LNCaP clone FGC (cell line): ENCODE results near the gene SBK2.
"Not testable (repeated sequence)": the region's sequence is repeated elsewhere in the genome, so short reads cannot be mapped to it uniquely, and the experiment has no call there.

Experiments
- DNase-seq: peaks from one replicate; pipeline ENCODE4 v3.0.0-alpha.2; 2011; ENCODE audit warnings: low read depth
- H3K4me3 ChIP-seq: 2 replicates; pipeline ENCODE4 v1.5.1; 2011; ENCODE audit warnings: mild to moderate bottlenecking, low read depth, low read length, control low read depth
- CTCF ChIP-seq: IDR thresholded peaks from 2 replicates; pipeline ENCODE4 v1.5.1; 2012; ENCODE audit warnings: mild to moderate bottlenecking; ENCODE audit not compliant: control insufficient read depth, insufficient read depth; ENCODE audit errors: extremely low read depth

SBK2 gene

DNA sequence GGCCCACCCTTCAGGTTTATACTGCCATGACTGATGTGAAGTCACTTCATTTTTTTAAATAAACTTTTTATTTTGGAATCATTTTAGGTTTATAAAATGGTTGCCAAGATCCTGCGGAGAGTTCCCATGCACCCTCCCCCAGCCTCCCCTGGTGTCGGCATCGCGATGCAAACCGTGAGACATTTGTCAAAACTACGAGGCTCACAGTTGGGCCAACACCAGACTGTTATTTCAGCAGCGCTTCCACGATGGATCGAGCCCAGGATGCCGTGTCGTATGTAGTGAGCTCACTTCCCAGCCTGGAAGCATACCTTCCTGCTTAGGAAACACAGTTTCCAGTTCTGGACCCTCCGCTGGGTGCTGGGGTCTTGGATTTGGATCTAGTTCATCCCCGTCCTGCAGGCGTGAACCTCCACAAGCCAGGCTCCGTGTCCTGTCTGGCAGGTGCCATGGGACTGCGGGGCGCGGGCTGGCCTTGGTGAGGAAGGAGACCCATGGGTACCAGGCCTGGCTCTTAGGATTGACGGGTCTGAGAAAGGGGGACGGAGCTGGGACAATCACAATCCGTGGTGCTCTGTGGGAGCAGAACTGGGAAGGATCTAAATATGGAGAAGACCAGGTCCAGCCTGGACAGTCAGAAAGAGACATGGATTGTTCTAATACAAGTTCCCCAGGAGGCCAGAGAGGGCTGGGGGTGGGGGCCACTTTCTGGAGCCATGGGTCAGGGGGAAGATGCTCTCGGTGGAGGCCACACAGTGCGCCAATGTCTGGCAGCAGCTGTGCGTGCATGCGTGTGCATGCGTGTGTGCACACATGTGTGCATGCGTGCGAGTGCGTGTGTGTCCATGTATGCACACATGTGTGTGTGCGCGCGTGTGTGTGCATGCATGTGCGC lies 2.4 kb upstream of the SBK2 start:
- no peak for DNase-seq
- H3K4me3 ChIP-seq = no peak overlapping the region
- TF ChIP-seq CTCF = no peak

DNA sequence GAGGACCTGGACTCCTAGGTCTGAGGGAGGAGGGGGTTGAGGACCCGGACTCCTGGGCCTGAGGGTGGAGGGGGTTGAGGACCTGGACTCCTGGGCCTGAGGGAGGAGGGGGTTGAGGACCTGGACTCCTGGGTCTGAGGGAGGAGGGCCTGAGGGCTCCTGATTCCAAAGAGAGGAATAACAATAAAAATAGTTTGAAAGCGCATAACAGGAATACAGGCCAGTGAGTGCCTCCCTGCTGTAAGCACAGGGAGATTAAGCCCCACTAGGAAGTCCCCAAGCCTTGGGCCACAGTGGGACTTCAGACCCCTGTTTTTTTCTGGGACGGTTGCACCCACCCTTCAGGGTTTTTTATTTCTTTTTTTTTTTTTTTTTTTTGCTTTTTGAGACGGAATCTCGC lies 1.2 kb upstream of the SBK2 start:
- no peak for TF ChIP-seq CTCF
- DNase-seq = no peak
- no peak overlapping the region for H3K4me3 ChIP-seq

DNA sequence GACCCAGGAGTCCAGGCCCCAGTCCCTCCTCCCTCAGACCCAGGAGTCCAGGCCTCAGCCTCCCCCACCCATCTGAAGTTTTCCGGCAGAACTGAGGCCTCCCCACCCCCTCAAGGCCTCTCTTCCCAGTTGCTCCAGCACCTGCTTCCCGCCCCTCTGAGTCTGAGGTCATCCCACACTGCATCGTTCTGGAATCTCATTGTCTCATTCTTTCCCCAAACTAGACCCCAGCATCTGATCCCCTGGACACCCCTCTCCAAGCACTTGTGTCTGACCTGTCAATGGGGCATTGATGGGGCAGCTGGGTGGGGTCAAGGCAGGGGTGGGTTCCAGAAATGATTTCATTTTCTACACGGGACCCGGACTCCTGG lies 793 bp upstream of the SBK2 start:
- H3K4me3 ChIP-seq = no peak overlapping the region
- no peak for TF ChIP-seq CTCF
- no peak for DNase-seq

DNA sequence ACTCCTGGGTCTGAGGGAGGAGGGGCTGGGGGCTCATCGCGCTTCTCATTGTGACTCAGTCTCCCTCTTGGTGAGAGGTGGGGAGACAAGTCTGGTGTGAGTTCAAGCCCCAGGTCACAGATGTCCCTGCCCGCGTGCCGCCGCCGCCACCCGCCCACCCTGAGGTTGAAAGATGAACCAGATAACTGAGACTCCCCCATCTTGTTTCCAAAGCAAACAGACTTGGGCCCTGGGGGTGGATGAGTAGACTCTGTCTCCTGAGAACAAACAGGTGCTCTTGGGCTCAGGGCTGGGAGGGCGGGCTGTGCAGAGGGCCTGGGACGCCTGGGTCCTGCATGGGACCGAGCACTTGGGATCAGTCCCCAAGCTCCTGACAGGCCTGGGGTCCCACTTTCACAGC lies 567 bp downstream of the SBK2 start:
- no peak for DNase-seq
- TF ChIP-seq CTCF = no peak
- H3K4me3 ChIP-seq = no peak overlapping the region

- no peak for TF ChIP-seq CTCF
- H3K4me3 ChIP-seq = no peak overlapping the region
- no peak for DNase-seq
These were observed 975 bp downstream of the SBK2 start for GRCh38 chr19:55535965-55536350.

DNA sequence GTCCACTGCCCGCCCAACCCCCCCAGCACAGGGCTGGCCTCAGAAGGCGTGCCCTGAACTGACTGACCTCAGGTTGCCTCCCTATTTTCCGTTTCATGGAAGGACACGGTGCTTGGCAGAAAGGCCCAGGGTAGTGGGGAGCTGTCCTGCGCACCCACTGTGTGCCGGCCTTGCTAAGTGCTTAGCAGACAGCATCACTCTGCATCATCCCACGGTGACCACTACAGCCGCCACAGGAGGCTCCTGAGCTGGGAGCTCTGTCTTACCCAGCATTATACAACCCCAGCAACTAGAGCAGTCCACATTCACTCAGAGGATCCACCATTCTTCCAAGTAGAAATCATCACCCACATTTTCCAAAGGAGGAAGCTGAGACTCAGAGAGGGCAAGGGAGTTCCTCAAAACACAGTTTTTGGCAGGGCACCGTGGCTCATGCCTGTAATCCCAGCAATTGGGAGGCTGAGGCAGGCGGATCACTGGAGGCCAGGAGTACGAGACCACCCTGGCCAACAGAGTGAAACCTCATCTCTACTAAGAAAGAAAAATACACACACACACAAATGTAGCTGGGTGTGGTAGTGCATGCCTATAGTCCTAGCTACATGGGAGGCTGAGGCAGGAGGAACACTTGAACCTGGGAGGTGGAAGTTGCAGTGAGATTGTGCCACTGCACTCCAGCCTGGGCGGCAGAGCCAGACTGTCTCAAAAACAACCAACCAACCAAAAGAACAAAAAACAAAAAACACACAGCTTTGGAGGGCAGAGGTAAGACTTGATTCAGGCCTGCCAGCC lies 1.6 kb downstream of the SBK2 start:
- H3K4me3 ChIP-seq = no peak overlapping the region
- no peak for DNase-seq
- TF ChIP-seq CTCF = no peak

GRCh38 chr19:55534280-55534679 lies 2.7 kb downstream of the SBK2 start:
- DNase-seq, H3K4me3 ChIP-seq: not testable (repeated sequence)
